CD14-positive monocyte (primary cell): ENCODE measurements around the gene CAMK1D. TPM values are rescaled to one million over a fixed set of nuclear protein-coding genes. Genes with fewer than 3 reads are reported as not detected.

Source experiments
- DNase-seq, 3 donors: peaks; one replicate each; pipeline ENCODE4 v3.0.0-alpha.2; 2011 to 2022
- H2AFZ ChIP-seq: 2 replicates; pipeline ENCODE4 v1.6.0; 2012; ENCODE audit warnings: mild to moderate bottlenecking, low read depth, low read length, inconsistent platforms; ENCODE audit not compliant: insufficient read depth, poor library complexity, severe bottlenecking
- H3K27ac ChIP-seq, 2 donors: 1 replicate in 1 of 2; 2 replicates in 1 of 2; pipeline ENCODE4 v1.5.1; 2012 to 2013; ENCODE audit warnings: low read length in 2 of 2, control low read depth in 1 of 2, inconsistent platforms in 1 of 2, low read depth in 1 of 2, mild to moderate bottlenecking in 1 of 2
- H3K27me3 ChIP-seq, 2 donors: one replicate each; pipeline versions ENCODE4 v1.6.0 to v1.6.1; 2011 to 2013; ENCODE audit warnings: low read length in 2 of 2; ENCODE audit not compliant: control insufficient read depth in 2 of 2, insufficient read depth in 2 of 2
- H3K36me3 ChIP-seq, 2 donors: replicated peaks in 1 of 2; 1 replicate in 1 of 2; 2 replicates in 1 of 2; pipeline versions ENCODE4 v1.5.1 to v1.6.1; 2012 to 2013; ENCODE audit warnings: low read length in 2 of 2, control low read depth in 1 of 2, inconsistent platforms in 1 of 2, mild to moderate bottlenecking in 1 of 2; ENCODE audit not compliant: insufficient read depth in 2 of 2, control insufficient read depth in 1 of 2
- H3K4me1 ChIP-seq, 2 donors: 1 replicate in 1 of 2; 2 replicates in 1 of 2; pipeline versions ENCODE4 v1.5.1 to v1.6.1; 2012 to 2013; ENCODE audit warnings: low read length in 2 of 2, control low read depth in 1 of 2, inconsistent platforms in 1 of 2, mild to moderate bottlenecking in 1 of 2, moderate library complexity in 1 of 2; ENCODE audit not compliant: insufficient read depth in 2 of 2, control insufficient read depth in 1 of 2
- H3K4me2 ChIP-seq: replicated peaks from 2 replicates; pipeline ENCODE3; 2012; ENCODE audit warnings: low read length, moderate library complexity, mild to moderate bottlenecking; ENCODE audit not compliant: poor library complexity, severe bottlenecking; ENCODE audit errors: extremely low read depth
- H3K4me3 ChIP-seq, 3 experiments: fragments of 200-600 bp in 1 of 3; sonication (generic) in 1 of 3; replicated peaks in 1 of 3; 1 replicate in 2 of 3; 2 replicates in 1 of 3; pipeline ENCODE4 v1.5.1; 2011 to 2013; ENCODE audit warnings: low read length in 3 of 3, mild to moderate bottlenecking in 3 of 3, control low read depth in 2 of 3, low read depth in 2 of 3, inconsistent platforms in 1 of 3, moderate library complexity in 1 of 3
- H3K79me2 ChIP-seq: 2 replicates; pipeline ENCODE4 v1.6.0; 2012; ENCODE audit warnings: mild to moderate bottlenecking, control low read depth, inconsistent platforms, low read length, moderate library complexity; ENCODE audit not compliant: insufficient read depth
- H3K9ac ChIP-seq: 2 replicates; pipeline ENCODE4 v1.6.0; 2017; ENCODE audit warnings: low read length, mild to moderate bottlenecking; ENCODE audit not compliant: insufficient read depth, poor library complexity, severe bottlenecking
- H3K9me3 ChIP-seq, 2 donors: replicated peaks in 1 of 2; 1 replicate in 1 of 2; 2 replicates in 1 of 2; pipeline versions ENCODE4 v1.5.1 to v1.6.1; 2012 to 2013; ENCODE audit warnings: low read length in 2 of 2, control low read depth in 1 of 2; ENCODE audit not compliant: control insufficient read depth in 1 of 2, insufficient read depth in 1 of 2
- H4K20me1 ChIP-seq: 2 replicates; pipeline ENCODE4 v1.6.0; 2012; ENCODE audit warnings: mild to moderate bottlenecking, low read length, control low read depth, moderate library complexity; ENCODE audit not compliant: insufficient read depth
- H3K27ac Mint-ChIP-seq, 7 donors: one replicate each; pipeline ENCODE4 v1.8.0; 2020; ENCODE audit warnings: mild to moderate bottlenecking in 7 of 7, mixed read lengths in 7 of 7, moderate library complexity in 6 of 7, inconsistent platforms in 2 of 7
- H3K27me3 Mint-ChIP-seq, 3 donors: one replicate each; pipeline ENCODE4 v1.8.0; 2021 to 2022; ENCODE audit warnings: low read depth in 3 of 3, mild to moderate bottlenecking in 3 of 3, mixed read lengths in 3 of 3, moderate library complexity in 3 of 3, inconsistent platforms in 1 of 3
- H3K36me3 Mint-ChIP-seq, 2 donors: one replicate each; pipeline ENCODE4 v1.8.0; 2020; ENCODE audit warnings: mixed read lengths in 2 of 2, inconsistent platforms in 1 of 2, mild to moderate bottlenecking in 1 of 2
- H3K4me1 Mint-ChIP-seq: one replicate; pipeline ENCODE4 v1.8.0; 2020; ENCODE audit warnings: mild to moderate bottlenecking, mixed read lengths
- H3K4me3 Mint-ChIP-seq, 2 donors: one replicate each; pipeline ENCODE4 v1.8.0; 2020; ENCODE audit warnings: mild to moderate bottlenecking in 2 of 2, mixed read lengths in 2 of 2, moderate library complexity in 1 of 2
- H3K9me3 Mint-ChIP-seq, 7 donors: one replicate each; pipeline ENCODE4 v1.8.0; 2020 to 2022; ENCODE audit warnings: mixed read lengths in 7 of 7, mild to moderate bottlenecking in 6 of 7, moderate library complexity in 6 of 7, inconsistent platforms in 2 of 7
- CTCF ChIP-seq: fragments of 200-600 bp; IDR thresholded peaks from one replicate; pipeline ENCODE4 v1.8.0; 2022; ENCODE audit warnings: antibody characterized with exemption, mild to moderate bottlenecking
- WGBS: methylation state at CpG from one replicate; pipeline ENCODE4 v1.1.5; 2013; ENCODE audit warnings: missing lambda C conversion rate; ENCODE audit not compliant: insufficient coverage; 5-methylcytosine and 5-hydroxymethylcytosine counted together
- intact Hi-C, 2 donors: fragments of 100-400 bp; cut with micrococcal nuclease; formaldehyde crosslinking; loops; one replicate each; pipeline versions ENCODE4 v1.15.0 to v1.15.1; 2023
- polyA plus RNA-seq, 3 donors: library from polyadenylated mRNA; depleted of rRNA in 1 of 3; unstranded in 2 of 3; stranded (reverse) in 1 of 3; fragments of 300-500 nt in 2 of 3; fragments of >200 nt in 1 of 3; fragmentation: Illumina TruSeq in 2 of 3; gene quantifications; 1 replicate in 2 of 3; 2 replicates in 1 of 3; pipeline ENCODE4 v1.2.3, GENCODE V29; 2012 to 2021

The CAMK1D gene
- polyA plus RNA-seq, 3 donors = 6.7 to 11.8 (median 7.1) TPM

- Histone ChIP-seq H3K79me2 (no peaks in the 10 kb centered on the region), H3K4me3 (no peak overlapping the region), H2AFZ (no peak overlapping the region), H4K20me1 (peaks cover 79% of the 10 kb centered on the region), H3K4me2 (no peak overlapping the region), H3K9me3 (no peaks in the 10 kb centered on the region), H3K27me3 (no peaks in the 10 kb centered on the region), H3K9ac (no peak overlapping the region), H3K36me3 (no peaks in the 10 kb centered on the region), H3K27ac (no peak overlapping the region), H3K4me1 (no peaks in the 10 kb centered on the region)
- no peak for TF ChIP-seq CTCF
- no peak overlapping the region for H3K4me3 Mint-ChIP-seq
- 25% methylated on average over 2 of the region's 7 CpGs for WGBS
- peaks cover 14% of the 10 kb centered on the region for H3K4me1 Mint-ChIP-seq
- H3K27me3 Mint-ChIP-seq = peaks cover 7 to 13% (median 9%) of the 10 kb centered on the region in 3 donors
- peaks cover 0 to 2% (median 0%) of the 10 kb centered on the region in 7 donors for H3K9me3 Mint-ChIP-seq
- no peak overlapping the region for H3K27ac Mint-ChIP-seq
- intact Hi-C loops = no loop called here
- no peak for DNase-seq
- no peaks in the 10 kb centered on the region for H3K36me3 Mint-ChIP-seq
Measured at GRCh38 chr10:12391206-12391605, 41.9 kb downstream of the CAMK1D start.

- Histone ChIP-seq H3K9me3 (no peaks in the 10 kb centered on the region), H3K4me2 (no peak overlapping the region), H3K79me2 (no peaks in the 10 kb centered on the region), H3K9ac (no peak overlapping the region), H3K4me3 (no peak overlapping the region), H3K27ac (no peak overlapping the region), H3K27me3 (no peaks in the 10 kb centered on the region), H3K36me3 (no peaks in the 10 kb centered on the region), H3K4me1 (no peaks in the 10 kb centered on the region), H2AFZ (no peak overlapping the region), H4K20me1 (peaks cover 80% of the 10 kb centered on the region)
- intact Hi-C loops = no loop called here
- peaks cover 5 to 10% (median 6%) of the 10 kb centered on the region in 3 donors for H3K27me3 Mint-ChIP-seq
- H3K4me1 Mint-ChIP-seq = peaks cover 11% of the 10 kb centered on the region
- peaks cover 0 to 2% (median 0%) of the 10 kb centered on the region in 7 donors for H3K9me3 Mint-ChIP-seq
- no peak overlapping the region for H3K27ac Mint-ChIP-seq
- no peak for TF ChIP-seq CTCF
- 100% methylated on average over 7 of the region's 13 CpGs for WGBS
- no peak overlapping the region for H3K4me3 Mint-ChIP-seq
- no peaks in the 10 kb centered on the region for H3K36me3 Mint-ChIP-seq
- no peak for DNase-seq
Measured at GRCh38 chr10:12393831-12394230, 44.5 kb downstream of the CAMK1D start.
